22Rv1 (cell line): ENCODE results near the gene GTF3C5.

Experiments used
- H3K27ac ChIP-seq: fragments of 450-650 bp; 2 replicates; pipeline ENCODE4 v1.5.1; 2017
- CTCF ChIP-seq: fragments of 450-650 bp; IDR thresholded peaks from 2 replicates; pipeline ENCODE4 v1.5.1; 2017; ENCODE audit warnings: mild to moderate bottlenecking
- ZFX ChIP-seq: fragments of 450-650 bp; IDR thresholded peaks from 2 replicates; pipeline ENCODE4 v1.6.1; 2017; ENCODE audit warnings: antibody characterized with exemption, borderline replicate concordance

GTF3C5 gene

GRCh38 chr9:133050781-133051180 is 20.0 kb downstream of the GTF3C5 start:
- no peak overlapping the region for H3K27ac ChIP-seq
- no peak for TF ChIP-seq ZFX
- no peak for TF ChIP-seq CTCF

- no peak overlapping the region for H3K27ac ChIP-seq
These were observed 20.6 kb downstream of the GTF3C5 start for GRCh38 chr9:133051281-133051900.

GRCh38 chr9:133051966-133052539 is 21.3 kb downstream of the GTF3C5 start:
- no peak overlapping the region for H3K27ac ChIP-seq

More at GRCh38 chr9:133051281-133051900, 20.6 kb downstream of the GTF3C5 start:
- TF ChIP-seq CTCF, result no peak
- no peak for TF ChIP-seq ZFX

GRCh38 chr9:133054194-133054890 is 23.5 kb downstream of the GTF3C5 start:
- H3K27ac ChIP-seq, result no peak overlapping the region

More at GRCh38 chr9:133051966-133052539, 21.3 kb downstream of the GTF3C5 start:
- no peak for TF ChIP-seq CTCF
- TF ChIP-seq ZFX, result no peak

GRCh38 chr9:133054966-133055365 is 24.2 kb downstream of the GTF3C5 start:
- TF ChIP-seq ZFX (no peak), CTCF (no peak)
- H3K27ac ChIP-seq, result no peak overlapping the region

More at GRCh38 chr9:133054194-133054890, 23.5 kb downstream of the GTF3C5 start:
- TF ChIP-seq CTCF (no peak), ZFX (no peak)

- H3K27ac ChIP-seq, result no peak overlapping the region
- TF ChIP-seq ZFX (no peak), CTCF (no peak)
These were observed 25.1 kb downstream of the GTF3C5 start for GRCh38 chr9:133055788-133056420.
